ENCODE data around the gene SIM2.

DNA sequence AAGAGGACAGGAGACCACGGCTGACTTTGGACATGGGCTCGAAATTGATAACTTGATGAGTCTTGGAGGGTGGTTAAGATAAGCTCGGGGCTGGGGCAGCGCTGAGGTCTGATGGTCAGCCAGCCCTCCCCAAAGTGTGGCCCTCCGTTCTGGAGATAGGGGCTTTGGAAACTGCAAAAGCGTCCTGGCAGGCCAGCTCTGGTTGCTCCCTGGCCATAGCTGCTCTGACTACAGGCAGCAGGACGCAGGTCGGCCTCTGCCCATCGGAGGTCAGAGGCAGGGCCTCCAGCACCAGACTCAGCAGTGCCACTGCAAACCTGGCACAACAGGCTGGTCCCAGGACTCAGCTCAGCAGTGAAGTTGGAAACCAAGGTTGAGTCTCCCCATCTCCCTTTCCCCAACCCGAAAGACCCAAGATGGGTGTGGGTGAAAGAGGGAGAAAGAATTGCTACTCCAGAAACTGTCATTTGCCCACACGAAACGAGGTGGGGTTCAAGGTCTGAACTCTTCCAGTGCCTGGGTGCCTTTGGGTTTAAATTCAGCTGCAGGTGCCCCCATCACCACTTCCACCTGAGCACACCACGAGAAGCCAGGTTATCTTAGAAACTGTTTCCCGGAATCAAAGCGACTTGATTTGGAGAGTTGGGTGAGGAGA is 4.8 kb downstream of the SIM2 start:
- TF ChIP-seq, protein P1, sequence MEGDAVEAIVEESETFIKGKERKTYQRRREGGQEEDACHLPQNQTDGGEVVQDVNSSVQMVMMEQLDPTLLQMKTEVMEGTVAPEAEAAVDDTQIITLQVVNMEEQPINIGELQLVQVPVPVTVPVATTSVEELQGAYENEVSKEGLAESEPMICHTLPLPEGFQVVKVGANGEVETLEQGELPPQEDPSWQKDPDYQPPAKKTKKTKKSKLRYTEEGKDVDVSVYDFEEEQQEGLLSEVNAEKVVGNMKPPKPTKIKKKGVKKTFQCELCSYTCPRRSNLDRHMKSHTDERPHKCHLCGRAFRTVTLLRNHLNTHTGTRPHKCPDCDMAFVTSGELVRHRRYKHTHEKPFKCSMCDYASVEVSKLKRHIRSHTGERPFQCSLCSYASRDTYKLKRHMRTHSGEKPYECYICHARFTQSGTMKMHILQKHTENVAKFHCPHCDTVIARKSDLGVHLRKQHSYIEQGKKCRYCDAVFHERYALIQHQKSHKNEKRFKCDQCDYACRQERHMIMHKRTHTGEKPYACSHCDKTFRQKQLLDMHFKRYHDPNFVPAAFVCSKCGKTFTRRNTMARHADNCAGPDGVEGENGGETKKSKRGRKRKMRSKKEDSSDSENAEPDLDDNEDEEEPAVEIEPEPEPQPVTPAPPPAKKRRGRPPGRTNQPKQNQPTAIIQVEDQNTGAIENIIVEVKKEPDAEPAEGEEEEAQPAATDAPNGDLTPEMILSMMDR (IDR thresholded peaks at IDR 0.05; ENCODE audit: low read depth, low read length, poor library complexity, severe bottlenecking) = no peak
- no peak for TF ChIP-seq EZH2phosphoT487 (IDR thresholded peaks at IDR 0.05; ENCODE audit: borderline replicate concordance, low read length)

All from DOHH2 (cell line).